A673 (cell line): ENCODE data around the gene NCBP1. TPM values are rescaled to one million over a fixed set of nuclear protein-coding genes. Genes with fewer than 3 reads are reported as not detected.

Experiments used
- BruUV-seq: library from RNA; stranded (reverse); fragments of 400-500 nt; replicated peaks from 2 replicates; lab custom pipeline; 2021; lab: Mats Ljungman, UMichigan
- CTCF ChIA-PET: fragments of 300-600 bp; sonication (Branson Sonifier 250); formaldehyde crosslinking; loops from one replicate; lab custom pipeline; 2022; ENCODE audit warnings: antibody characterized with exemption; lab: Charles Lee
- POLR2A ChIA-PET: fragments of 300-600 bp; sonication (Branson Sonifier 250); formaldehyde crosslinking; loops from one replicate; lab custom pipeline; 2022; ENCODE audit warnings: antibody characterized with exemption; ENCODE audit not compliant: low non-redundant PET; lab: Charles Lee
- DNase-seq: peaks from one replicate; pipeline ENCODE4 v3.0.0-alpha.2; 2015; ENCODE audit warnings: low spot score
- H3K27ac ChIP-seq: fragments of 200-600 bp; sonication (generic); 2 replicates; pipeline ENCODE4 v1.5.1; 2016; ENCODE audit warnings: mixed run types, low read depth, mild to moderate bottlenecking, mixed read lengths, antibody characterized with exemption, low read length; ENCODE audit not compliant: poor library complexity, severe bottlenecking
- H3K27me3 ChIP-seq: fragments of 200-600 bp; sonication (generic); replicated peaks from 2 replicates; pipeline ENCODE4 v1.6.1; 2017; ENCODE audit warnings: mixed run types, low read depth, mild to moderate bottlenecking, mixed read lengths, antibody characterized with exemption, low read length; ENCODE audit not compliant: insufficient read depth, poor library complexity
- H3K36me3 ChIP-seq: fragments of 200-600 bp; sonication (generic); 2 replicates; pipeline ENCODE4 v1.6.1; 2016; ENCODE audit warnings: mixed run types, mild to moderate bottlenecking, mixed read lengths, antibody characterized with exemption, low read length; ENCODE audit not compliant: insufficient read depth, poor library complexity, severe bottlenecking
- H3K4me1 ChIP-seq: fragments of 200-600 bp; sonication (generic); 2 replicates; pipeline ENCODE4 v1.6.1; 2017; ENCODE audit warnings: mixed run types, mild to moderate bottlenecking, mixed read lengths, antibody characterized with exemption, low read length; ENCODE audit not compliant: insufficient read depth, poor library complexity, severe bottlenecking
- H3K4me3 ChIP-seq: fragments of 200-600 bp; sonication (generic); 2 replicates; pipeline ENCODE4 v1.5.1; 2016; ENCODE audit warnings: low read depth, mixed run types, mild to moderate bottlenecking, mixed read lengths, low read length; ENCODE audit not compliant: poor library complexity, severe bottlenecking
- H3K9me3 ChIP-seq: fragments of 200-600 bp; sonication (generic); 2 replicates; pipeline ENCODE4 v1.6.1; 2016; ENCODE audit warnings: mixed run types, low read depth, mild to moderate bottlenecking, mixed read lengths, antibody characterized with exemption, low read length; ENCODE audit not compliant: poor library complexity, severe bottlenecking
- EZH2 ChIP-seq: fragments of 200-600 bp; sonication (generic); IDR thresholded peaks from 2 replicates; pipeline ENCODE4 v1.6.1; 2017; ENCODE audit warnings: borderline replicate concordance, low read depth, mild to moderate bottlenecking, mixed read lengths, antibody characterized with exemption, low read length; ENCODE audit not compliant: poor library complexity, severe bottlenecking
- intact Hi-C: fragments of 100-400 bp; cut with micrococcal nuclease; formaldehyde crosslinking; loops from one replicate; pipeline ENCODE4 v1.10.0; 2022; ENCODE audit not compliant: unreplicated experiment
- total RNA-seq: library from RNA; stranded (reverse); gene quantifications from 2 replicates; pipeline ENCODE4 v1.2.3, GENCODE V29; 2021
- TF ChIP-seq, protein P1 (sequence below): fragments of 300-800, 200-600 bp; sonication (generic); conservative IDR thresholded peaks from 2 replicates; pipeline ENCODE4 v1.5.1; 2017; ENCODE audit warnings: low read depth, mild to moderate bottlenecking, antibody characterized with exemption, low read length, moderate library complexity, mixed read lengths

NCBP1 gene
- total RNA-seq, 1 experiment from 2014 or later: 57.9 TPM

DNA sequence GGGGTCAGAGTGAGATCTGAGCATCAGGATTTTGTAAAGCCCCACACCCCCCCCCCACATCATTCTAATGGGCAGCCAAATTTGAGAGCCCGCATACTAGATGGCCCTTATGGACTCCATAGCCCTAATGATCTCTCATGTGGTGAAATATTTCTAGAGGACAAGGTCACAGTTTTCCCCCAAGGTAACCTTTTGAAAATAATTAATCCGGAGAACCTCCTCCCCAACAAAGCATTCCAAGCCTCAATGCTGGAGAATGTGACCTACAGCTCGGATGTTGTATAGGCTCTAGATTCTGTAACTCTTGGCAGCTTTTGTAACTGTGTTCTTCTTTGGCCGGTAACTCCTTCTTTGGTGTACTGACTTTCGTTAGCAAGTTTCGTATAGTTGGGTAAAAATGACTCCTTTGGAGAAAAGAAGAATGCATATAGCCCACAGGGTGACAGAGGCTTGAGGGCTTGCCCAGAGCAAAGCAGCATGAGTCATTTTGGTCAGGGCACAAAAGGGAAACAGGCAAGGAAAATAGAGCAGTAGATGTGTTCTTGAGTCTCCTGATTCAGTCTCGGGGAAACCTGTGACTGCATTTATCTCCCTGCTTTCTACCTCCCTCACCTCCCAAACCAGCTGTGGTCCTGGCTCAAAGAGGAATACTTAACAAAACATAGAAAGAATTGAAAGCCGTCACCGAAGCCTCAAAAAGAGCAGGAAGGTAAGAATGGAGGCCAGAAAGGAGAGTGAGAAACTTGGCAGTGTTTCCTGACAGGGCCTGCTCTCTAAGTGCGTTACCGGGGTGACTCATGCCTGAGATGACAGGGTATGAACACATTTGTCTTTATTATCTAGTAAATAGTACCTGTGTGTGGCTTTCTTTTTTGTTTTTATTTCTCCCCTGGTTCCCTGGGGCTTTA is 70.1 kb downstream of the NCBP1 start:
- H3K4me1 ChIP-seq: no peaks in the 10 kb centered on the region
- CTCF ChIA-PET: no interaction called here
- POLR2A ChIA-PET: no interaction called here
- no peak for DNase-seq
- no peak overlapping the region for H3K4me3 ChIP-seq
- H3K27me3 ChIP-seq: peaks cover 13% of the 10 kb centered on the region
- intact Hi-C loops: no loop called here
- H3K9me3 ChIP-seq: no peaks in the 10 kb centered on the region
- no peak overlapping the region for H3K27ac ChIP-seq
- TF ChIP-seq, protein P1, sequence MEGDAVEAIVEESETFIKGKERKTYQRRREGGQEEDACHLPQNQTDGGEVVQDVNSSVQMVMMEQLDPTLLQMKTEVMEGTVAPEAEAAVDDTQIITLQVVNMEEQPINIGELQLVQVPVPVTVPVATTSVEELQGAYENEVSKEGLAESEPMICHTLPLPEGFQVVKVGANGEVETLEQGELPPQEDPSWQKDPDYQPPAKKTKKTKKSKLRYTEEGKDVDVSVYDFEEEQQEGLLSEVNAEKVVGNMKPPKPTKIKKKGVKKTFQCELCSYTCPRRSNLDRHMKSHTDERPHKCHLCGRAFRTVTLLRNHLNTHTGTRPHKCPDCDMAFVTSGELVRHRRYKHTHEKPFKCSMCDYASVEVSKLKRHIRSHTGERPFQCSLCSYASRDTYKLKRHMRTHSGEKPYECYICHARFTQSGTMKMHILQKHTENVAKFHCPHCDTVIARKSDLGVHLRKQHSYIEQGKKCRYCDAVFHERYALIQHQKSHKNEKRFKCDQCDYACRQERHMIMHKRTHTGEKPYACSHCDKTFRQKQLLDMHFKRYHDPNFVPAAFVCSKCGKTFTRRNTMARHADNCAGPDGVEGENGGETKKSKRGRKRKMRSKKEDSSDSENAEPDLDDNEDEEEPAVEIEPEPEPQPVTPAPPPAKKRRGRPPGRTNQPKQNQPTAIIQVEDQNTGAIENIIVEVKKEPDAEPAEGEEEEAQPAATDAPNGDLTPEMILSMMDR: no peak
- TF ChIP-seq EZH2: no peak
- no peaks in the 10 kb centered on the region for H3K36me3 ChIP-seq
- no TSS peak for BruUV-seq

DNA sequence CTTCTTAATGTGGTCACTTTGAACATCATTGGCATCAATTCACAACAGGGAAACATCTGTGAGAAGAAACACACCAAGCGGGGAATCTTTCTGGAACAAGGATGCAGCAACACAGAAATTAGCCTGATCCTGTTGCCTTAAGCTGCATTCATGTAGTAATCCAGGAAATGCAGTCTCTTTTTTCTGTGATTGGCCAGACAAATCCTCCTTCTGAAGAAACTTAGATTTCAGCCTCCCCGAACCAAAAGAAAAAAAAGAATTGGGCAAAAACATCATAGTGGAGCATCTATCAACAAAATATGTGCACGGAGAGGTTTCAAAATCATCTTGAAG is 70.7 kb downstream of the NCBP1 start:
- intact Hi-C loops: no loop called here
- no TSS peak for BruUV-seq
- Histone ChIP-seq H3K36me3 (no peaks in the 10 kb centered on the region), H3K4me3 (no peak overlapping the region), H3K4me1 (no peaks in the 10 kb centered on the region), H3K27me3 (peaks cover 14% of the 10 kb centered on the region), H3K9me3 (no peaks in the 10 kb centered on the region), H3K27ac (no peak overlapping the region)
- POLR2A ChIA-PET: no interaction called here
- CTCF ChIA-PET: no interaction called here
- TF ChIP-seq, protein P1: no peak
- no peak for TF ChIP-seq EZH2
- no peak for DNase-seq

DNA sequence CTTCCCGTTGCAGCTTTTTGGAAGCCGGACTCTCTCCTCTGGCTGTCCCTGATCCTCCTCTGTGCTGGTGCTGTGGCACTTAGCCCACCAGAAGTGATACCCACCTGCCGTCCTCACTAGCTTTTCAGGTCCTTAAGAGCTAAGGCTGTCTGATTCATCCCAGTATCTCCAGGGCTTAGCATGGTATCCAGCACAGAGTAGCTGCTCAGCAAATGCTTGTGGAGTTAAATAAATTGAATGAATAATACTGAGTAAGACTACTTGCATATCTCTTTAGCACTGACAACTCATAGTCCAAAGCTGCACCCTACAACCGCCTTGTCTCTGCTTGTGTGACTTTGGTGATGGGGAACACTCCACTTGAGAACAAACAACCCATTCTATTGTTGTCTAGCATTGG is 71.2 kb downstream of the NCBP1 start:
- BruUV-seq: no TSS peak
- ChIA-PET POLR2A (no interaction called here), CTCF (no interaction called here)
- no peak for DNase-seq
- TF ChIP-seq, protein P1: no peak
- TF ChIP-seq EZH2: no peak
- intact Hi-C loops: no loop called here
- Histone ChIP-seq H3K36me3 (no peaks in the 10 kb centered on the region), H3K4me1 (no peaks in the 10 kb centered on the region), H3K27ac (no peak overlapping the region), H3K9me3 (no peaks in the 10 kb centered on the region), H3K4me3 (no peak overlapping the region), H3K27me3 (peaks cover 14% of the 10 kb centered on the region)
